Bronchial epithelial cell (primary cell): ENCODE results near the gene FOXN3. TPM values are rescaled to one million over a fixed set of nuclear protein-coding genes. Genes with fewer than 3 reads are reported as not detected.

ENCODE experiments used
- DNase-seq: peaks from one replicate; pipeline ENCODE4 v3.0.0-alpha.2; 2010; ENCODE audit warnings: low read depth
- FAIRE-seq: peaks from 2 replicates; lab custom pipeline; 2011; peaks lifted over from hg19 to GRCh38; lab: Jason Lieb, UNC
- H3K27me3 ChIP-seq: 2 replicates; pipeline ENCODE4 v1.5.1; 2011; ENCODE audit warnings: low read length; ENCODE audit not compliant: control insufficient read depth, insufficient read depth
- H3K36me3 ChIP-seq: 2 replicates; pipeline ENCODE4 v1.5.1; 2011; ENCODE audit warnings: low read length; ENCODE audit not compliant: control insufficient read depth, insufficient read depth
- H3K4me3 ChIP-seq: 2 replicates; pipeline ENCODE4 v1.5.1; 2011; ENCODE audit warnings: mild to moderate bottlenecking, low read depth, low read length, control low read depth
- CTCF ChIP-seq: IDR thresholded peaks from 2 replicates; pipeline ENCODE4 v1.5.1; 2011; ENCODE audit warnings: mild to moderate bottlenecking, moderate library complexity, low read length, control low read depth, inconsistent platforms; ENCODE audit not compliant: insufficient read depth, severe bottlenecking
- total RNA-seq: library from RNA; depleted of rRNA; stranded (reverse); fragments of >200 nt; gene quantifications from 2 replicates; pipeline ENCODE4 v1.2.1, GENCODE V29; 2014

FOXN3 gene
- total RNA-seq, 1 donor from 2014 or later: 5.8 TPM

GRCh38 chr14:89418976-89419375 lies 1.9 kb upstream of the FOXN3 start:
- peak; percentile 62 for FAIRE-seq

GRCh38 chr14:89418452-89418851 lies 1.4 kb upstream of the FOXN3 start:
- no peak for DNase-seq
- no peaks in the 10 kb centered on the region for H3K27me3 ChIP-seq
- no peak overlapping the region for H3K4me3 ChIP-seq
- peak; percentile 60 for FAIRE-seq
- no peak for TF ChIP-seq CTCF
- no peaks in the 10 kb centered on the region for H3K36me3 ChIP-seq

More at GRCh38 chr14:89418976-89419375, 1.9 kb upstream of the FOXN3 start:
- Histone ChIP-seq H3K36me3 (no peaks in the 10 kb centered on the region), H3K27me3 (no peaks in the 10 kb centered on the region), H3K4me3 (no peak overlapping the region)
- no peak for DNase-seq
- no peak for TF ChIP-seq CTCF

GRCh38 chr14:89417465-89418225 lies 612 bp upstream of the FOXN3 start:
- Histone ChIP-seq H3K4me3 (peak overlapping the region; percentile 83), H3K36me3 (no peaks in the 10 kb centered on the region), H3K27me3 (no peaks in the 10 kb centered on the region)
- FAIRE-seq (no peak), DNase-seq (peak; percentile 56)
- peak; percentile 59 for TF ChIP-seq CTCF

- FAIRE-seq: no peak
- peaks cover 3% of the 10 kb centered on the region for H3K36me3 ChIP-seq
- no peaks in the 10 kb centered on the region for H3K27me3 ChIP-seq
- TF ChIP-seq CTCF: no peak
- DNase-seq: peak; percentile 94
- peak overlapping the region; percentile 88 for H3K4me3 ChIP-seq
Observed at GRCh38 chr14:89416002-89416995, 734 bp downstream of the FOXN3 start.

- no peak for FAIRE-seq
- Histone ChIP-seq H3K4me3 (no peak overlapping the region), H3K27me3 (no peaks in the 10 kb centered on the region), H3K36me3 (peaks cover 3% of the 10 kb centered on the region)
- no peak for DNase-seq
- TF ChIP-seq CTCF: no peak
Observed at GRCh38 chr14:89415159-89415558, 1.9 kb downstream of the FOXN3 start.
